ENCODE measurements around the gene WDR48. TPM values are rescaled to one million over a fixed set of nuclear protein-coding genes. Genes with fewer than 3 reads are reported as not detected.

Gene WDR48
- polyA plus RNA-seq, 1 donor (not counting 4 experiments of a cell fraction or from before 2014, with no cell fraction given) = 29.7 TPM

GRCh38 chr3:39065197-39065596 is 13.4 kb downstream of the WDR48 start:
- no peaks in the 10 kb centered on the region for H3K27me3 ChIP-seq (ENCODE audit: control insufficient read depth, extremely low read depth, insufficient read depth, low read length)
- peaks cover 7% of the 10 kb centered on the region for H3K4me1 ChIP-seq (ENCODE audit: control insufficient read depth, extremely low read depth, insufficient read depth, low read length)
- no peak overlapping the region for H3K27ac ChIP-seq (ENCODE audit: control insufficient read depth, insufficient read depth, low read length)
- H3K4me2 ChIP-seq (ENCODE audit: control insufficient read depth, extremely low read depth, insufficient read depth, low read depth, low read length) = no peak overlapping the region
- no peak overlapping the region for H3K9ac ChIP-seq (ENCODE audit: control insufficient read depth, extremely low read depth, insufficient read depth, low read length)
- peak; percentile 13 for FAIRE-seq
- TF ChIP-seq, protein P1, sequence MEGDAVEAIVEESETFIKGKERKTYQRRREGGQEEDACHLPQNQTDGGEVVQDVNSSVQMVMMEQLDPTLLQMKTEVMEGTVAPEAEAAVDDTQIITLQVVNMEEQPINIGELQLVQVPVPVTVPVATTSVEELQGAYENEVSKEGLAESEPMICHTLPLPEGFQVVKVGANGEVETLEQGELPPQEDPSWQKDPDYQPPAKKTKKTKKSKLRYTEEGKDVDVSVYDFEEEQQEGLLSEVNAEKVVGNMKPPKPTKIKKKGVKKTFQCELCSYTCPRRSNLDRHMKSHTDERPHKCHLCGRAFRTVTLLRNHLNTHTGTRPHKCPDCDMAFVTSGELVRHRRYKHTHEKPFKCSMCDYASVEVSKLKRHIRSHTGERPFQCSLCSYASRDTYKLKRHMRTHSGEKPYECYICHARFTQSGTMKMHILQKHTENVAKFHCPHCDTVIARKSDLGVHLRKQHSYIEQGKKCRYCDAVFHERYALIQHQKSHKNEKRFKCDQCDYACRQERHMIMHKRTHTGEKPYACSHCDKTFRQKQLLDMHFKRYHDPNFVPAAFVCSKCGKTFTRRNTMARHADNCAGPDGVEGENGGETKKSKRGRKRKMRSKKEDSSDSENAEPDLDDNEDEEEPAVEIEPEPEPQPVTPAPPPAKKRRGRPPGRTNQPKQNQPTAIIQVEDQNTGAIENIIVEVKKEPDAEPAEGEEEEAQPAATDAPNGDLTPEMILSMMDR (optimal IDR thresholded peaks at IDR 0.05 in 1 of 3, IDR thresholded peaks at IDR 0.05 in 1 of 3, conservative IDR thresholded peaks at IDR 0.05 in 1 of 3; ENCODE audit: extremely low read depth in 1 of 3, insufficient read depth in 2 of 3, low read length in 3 of 3) = peak; percentile 58 to 63 (median 60)
- TF ChIP-seq EZH2 (IDR thresholded peaks at IDR 0.05; ENCODE audit: low read length) = no peak
- H3K36me3 ChIP-seq (ENCODE audit: control insufficient read depth in 2 of 2, extremely low read depth in 1 of 2, insufficient read depth in 2 of 2, low read length in 2 of 2) = no peaks in the 10 kb centered on the region
- dilution Hi-C loops (cut with MboI; ENCODE audit: extremely low pct_ligation_motif_present, low sequenced_read_pairs) = no loop called here
- H4K20me1 ChIP-seq (ENCODE audit: control insufficient read depth, extremely low read depth, insufficient read depth, low read length) = no peaks in the 10 kb centered on the region
- no peak overlapping the region for H2AFZ ChIP-seq (ENCODE audit: control insufficient read depth, low read length)
- no peaks in the 10 kb centered on the region for H3K9me1 ChIP-seq (ENCODE audit: control insufficient read depth, extremely low read depth, insufficient read depth, low read length)
- no peak overlapping the region for H3K4me3 ChIP-seq (ENCODE audit: control insufficient read depth in 2 of 3, extremely low read depth in 1 of 3, insufficient read depth in 2 of 3, low read depth in 1 of 3, low read length in 3 of 3)
- DNase-seq (ENCODE audit: low read depth, low spot score) = no peak
- H3K79me2 ChIP-seq (ENCODE audit: control insufficient read depth, insufficient read depth, low read length) = peaks cover 8% of the 10 kb centered on the region
- H3K9me3 ChIP-seq (ENCODE audit: control insufficient read depth, low read depth, low read length) = no peaks in the 10 kb centered on the region

- Histone ChIP-seq H2AFZ (ENCODE audit: control insufficient read depth, low read length) (no peak overlapping the region), H3K4me3 (ENCODE audit: control insufficient read depth in 2 of 3, extremely low read depth in 1 of 3, insufficient read depth in 2 of 3, low read depth in 1 of 3, low read length in 3 of 3) (no peak overlapping the region), H3K27me3 (ENCODE audit: control insufficient read depth, extremely low read depth, insufficient read depth, low read length) (no peaks in the 10 kb centered on the region), H3K79me2 (ENCODE audit: control insufficient read depth, insufficient read depth, low read length) (peaks cover 4% of the 10 kb centered on the region), H3K4me2 (ENCODE audit: control insufficient read depth, extremely low read depth, insufficient read depth, low read depth, low read length) (no peak overlapping the region), H4K20me1 (ENCODE audit: control insufficient read depth, extremely low read depth, insufficient read depth, low read length) (no peaks in the 10 kb centered on the region), H3K9ac (ENCODE audit: control insufficient read depth, extremely low read depth, insufficient read depth, low read length) (no peak overlapping the region), H3K4me1 (ENCODE audit: control insufficient read depth, extremely low read depth, insufficient read depth, low read length) (peaks cover 7% of the 10 kb centered on the region), H3K36me3 (ENCODE audit: control insufficient read depth in 2 of 2, extremely low read depth in 1 of 2, insufficient read depth in 2 of 2, low read length in 2 of 2) (no peaks in the 10 kb centered on the region), H3K9me1 (ENCODE audit: control insufficient read depth, extremely low read depth, insufficient read depth, low read length) (no peaks in the 10 kb centered on the region), H3K9me3 (ENCODE audit: control insufficient read depth, low read depth, low read length) (no peaks in the 10 kb centered on the region), H3K27ac (ENCODE audit: control insufficient read depth, insufficient read depth, low read length) (no peak overlapping the region)
- FAIRE-seq (peak; percentile 89), DNase-seq (ENCODE audit: low read depth, low spot score) (no peak)
- TF ChIP-seq, protein P1 (optimal IDR thresholded peaks at IDR 0.05 in 1 of 3, IDR thresholded peaks at IDR 0.05 in 1 of 3, conservative IDR thresholded peaks at IDR 0.05 in 1 of 3; ENCODE audit: extremely low read depth in 1 of 3, insufficient read depth in 2 of 3, low read length in 3 of 3) = no peak
- no peak for TF ChIP-seq EZH2 (IDR thresholded peaks at IDR 0.05; ENCODE audit: low read length)
- dilution Hi-C loops (cut with MboI; ENCODE audit: extremely low pct_ligation_motif_present, low sequenced_read_pairs) = no loop called here
Observed at GRCh38 chr3:39067286-39067685, 15.5 kb downstream of the WDR48 start.
